ENCODE measurements around the gene SYT7. TPM values are rescaled to one million over a fixed set of nuclear protein-coding genes. Genes with fewer than 3 reads are reported as not detected.

SYT7 gene
- total and polyA plus RNA-seq, 9 donors: 0.24 to 4.9 (median 1.7) TPM

DNA sequence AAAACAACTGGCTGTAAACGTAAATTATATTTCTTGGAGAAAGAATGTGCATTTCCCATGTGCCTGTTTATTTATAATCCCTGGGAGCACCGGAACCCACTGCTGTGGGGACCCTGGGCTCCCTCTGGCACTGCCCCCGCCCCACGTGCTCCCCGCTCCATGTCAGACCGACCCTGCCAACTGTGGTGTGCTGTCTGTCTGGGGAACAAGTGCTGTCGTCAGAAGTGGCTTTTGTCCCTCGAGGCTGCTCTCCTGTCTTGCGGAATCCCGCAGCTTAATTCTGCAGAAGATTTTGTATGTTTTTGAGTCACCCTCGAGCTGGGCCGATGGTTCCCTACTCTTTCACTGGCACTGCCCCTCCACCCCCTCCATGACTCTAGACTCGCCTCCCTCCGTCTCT lies 69.9 kb downstream of the SYT7 start:
- H3K27me3 ChIP-seq: peaks cover 3% of the 10 kb centered on the region
- no peak for TF ChIP-seq EP300 (IDR thresholded peaks at IDR 0.05)
- TF ChIP-seq POLR2A (IDR thresholded peaks at IDR 0.05): no peak
- no peak for TF ChIP-seq CTCF (IDR thresholded peaks at IDR 0.05)
- H3K9me3 ChIP-seq: no peaks in the 10 kb centered on the region
- WGBS, 3 donors: 39 to 59% (median 49%) methylated on average over 14 of the region's 14 CpGs
- intact Hi-C loops (cut with DNase I): loop anchor here in 3 of 4 donors (2.0 to 10.0 kb wide), 2 partner anchors 28 to 66 kb away; no protein-coding TSS in a partner anchor
- no peak overlapping the region for H3K27ac ChIP-seq
- H3K36me3 ChIP-seq: no peaks in the 10 kb centered on the region
- DNase-seq: no peak
- peaks cover 2% of the 10 kb centered on the region for H3K4me1 ChIP-seq (ENCODE audit: insufficient read depth)
- no peak overlapping the region for H3K4me3 ChIP-seq

DNA sequence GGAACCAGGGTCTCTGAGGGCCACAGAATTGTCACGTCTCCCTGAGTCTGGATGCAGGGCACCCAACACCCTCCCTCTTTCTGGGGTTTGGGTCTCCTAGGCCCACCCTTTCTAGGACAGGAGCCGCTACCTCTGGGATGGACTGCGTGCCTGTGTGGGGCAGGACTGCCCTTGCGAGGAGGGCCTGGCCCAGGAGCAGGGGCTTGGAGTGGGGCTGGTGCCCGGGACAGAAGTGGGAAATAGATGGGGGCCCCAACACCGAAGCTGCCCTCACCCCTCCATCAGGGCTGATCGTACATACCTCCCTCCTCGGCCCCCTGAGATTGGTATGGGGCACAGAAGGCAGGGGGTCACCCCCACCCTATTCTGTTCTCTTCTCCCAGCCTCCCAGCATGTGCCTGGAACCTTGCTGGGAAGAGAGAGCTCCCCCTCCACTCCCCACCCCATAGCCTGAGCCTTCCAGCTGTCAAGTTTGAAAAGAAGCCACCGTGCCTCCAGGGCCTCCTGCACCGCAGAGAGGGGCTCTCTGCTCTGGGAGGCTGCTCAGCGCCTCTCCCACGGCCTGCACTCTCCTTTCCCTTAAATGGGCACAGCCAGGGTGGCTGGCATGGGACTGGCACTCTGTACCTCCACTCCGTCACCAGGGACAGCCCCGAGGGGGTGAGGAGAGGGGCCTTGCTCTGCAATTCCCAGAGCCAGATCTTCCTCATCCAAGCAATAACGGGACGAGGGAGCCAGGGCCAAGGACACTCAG lies 70.5 kb downstream of the SYT7 start:
- intact Hi-C loops (cut with DNase I): loop anchor here in 3 of 4 donors (2.0 to 10.0 kb wide), 2 partner anchors 28 to 66 kb away; no protein-coding TSS in a partner anchor
- no peak for TF ChIP-seq CTCF (IDR thresholded peaks at IDR 0.05)
- no peak for TF ChIP-seq POLR2A (IDR thresholded peaks at IDR 0.05)
- TF ChIP-seq EP300 (IDR thresholded peaks at IDR 0.05): no peak
- no peak for DNase-seq
- no peaks in the 10 kb centered on the region for H3K9me3 ChIP-seq
- no peaks in the 10 kb centered on the region for H3K36me3 ChIP-seq
- WGBS, 3 donors: 47 to 54% (median 52%) methylated on average over 13 to 16 of the region's 16 CpGs
- no peak overlapping the region for H3K4me3 ChIP-seq
- H3K27ac ChIP-seq: peak overlapping the region in 1 of 2 donors; percentile 8
- peaks cover 2% of the 10 kb centered on the region for H3K4me1 ChIP-seq (ENCODE audit: insufficient read depth)
- peaks cover 3% of the 10 kb centered on the region for H3K27me3 ChIP-seq

DNA sequence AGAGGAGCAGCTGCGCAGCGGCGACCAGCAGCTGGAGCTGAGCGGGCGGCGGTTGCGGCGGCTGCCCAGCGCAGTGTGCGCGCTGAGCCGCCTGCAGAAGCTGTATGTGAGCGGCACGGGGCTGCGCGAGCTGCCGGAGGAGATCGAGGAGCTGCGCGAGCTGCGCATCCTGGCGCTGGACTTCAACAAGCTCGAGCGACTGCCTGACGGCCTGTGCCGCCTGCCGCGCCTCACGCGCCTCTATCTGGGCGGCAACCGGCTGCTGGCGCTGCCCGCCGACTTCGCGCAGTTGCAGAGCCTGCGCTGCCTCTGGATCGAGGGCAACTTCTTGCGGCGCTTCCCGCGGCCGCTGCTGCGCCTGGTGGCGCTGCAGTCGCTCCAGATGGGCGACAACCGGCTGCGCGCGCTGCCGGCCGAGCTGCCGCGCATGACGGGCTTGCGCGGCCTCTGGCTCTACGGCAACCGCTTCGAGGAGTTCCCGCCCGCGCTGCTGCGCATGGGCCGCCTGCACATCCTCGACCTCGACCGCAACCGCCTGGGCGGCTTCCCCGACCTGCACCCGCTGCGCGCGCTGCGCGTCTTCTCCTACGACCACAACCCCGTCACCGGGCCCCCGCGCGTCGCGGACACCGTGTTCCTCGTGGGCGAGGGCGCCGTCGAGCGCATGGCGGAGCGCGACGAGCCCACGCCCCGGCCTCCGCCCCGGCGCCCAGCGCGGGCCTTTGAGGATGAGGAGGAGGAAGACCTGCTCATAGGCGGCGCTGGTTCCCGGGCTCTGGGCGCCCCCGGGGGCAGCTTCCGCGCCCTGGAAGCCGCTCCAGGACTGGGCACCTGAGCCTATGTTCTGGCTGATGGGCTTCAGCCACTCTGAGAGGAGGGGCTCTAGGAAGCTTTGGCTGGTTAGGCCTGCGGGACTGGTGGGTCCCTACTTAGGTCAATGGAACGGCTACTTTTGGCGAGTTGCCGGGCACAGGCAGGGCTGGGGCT lies 71.5 kb downstream of the SYT7 start:
- Histone ChIP-seq H3K4me3 (no peak overlapping the region), H3K27ac (peak overlapping the region in 1 of 2 donors; percentile 8), H3K27me3 (peaks cover 3% of the 10 kb centered on the region), H3K36me3 (no peaks in the 10 kb centered on the region), H3K4me1 (ENCODE audit: insufficient read depth) (peaks cover 2% of the 10 kb centered on the region), H3K9me3 (no peaks in the 10 kb centered on the region)
- intact Hi-C loops (cut with DNase I): loop anchor here in 3 of 4 donors (2.0 to 10.0 kb wide), 3 partner anchors 27 to 65 kb away; no protein-coding TSS in a partner anchor
- TF ChIP-seq EP300 (IDR thresholded peaks at IDR 0.05): no peak
- TF ChIP-seq CTCF (IDR thresholded peaks at IDR 0.05): peak in 2 of 3 donors; percentile 34 to 45
- 5 to 6% (median 5%) methylated on average over 62 to 117 of the region's 117 CpGs for WGBS, 3 donors
- peak in 1 of 5 donors; percentile 61 for DNase-seq
